BLaER1 (cell line): ENCODE data around the gene BRD2.

Experiments used
- H3K27ac ChIP-seq: shearing (Covaris generic); formaldehyde crosslinking; 2 replicates; pipeline ENCODE4 v1.8.1; 2022
- H3K27me3 ChIP-seq: shearing (Covaris generic); formaldehyde crosslinking; 2 replicates; pipeline ENCODE4 v1.8.1; 2022
- H3K36me3 ChIP-seq: shearing (Covaris generic); formaldehyde crosslinking; 2 replicates; pipeline ENCODE4 v1.8.1; 2022
- H3K4me1 ChIP-seq: shearing (Covaris generic); formaldehyde crosslinking; 2 replicates; pipeline ENCODE4 v1.8.1; 2022
- H3K4me2 ChIP-seq: shearing (Covaris generic); formaldehyde crosslinking; 2 replicates; pipeline ENCODE4 v1.8.1; 2022
- H3K4me3 ChIP-seq: shearing (Covaris generic); formaldehyde crosslinking; 2 replicates; pipeline ENCODE4 v1.8.1; 2022
- H3K9ac ChIP-seq: shearing (Covaris generic); formaldehyde crosslinking; 2 replicates; pipeline ENCODE4 v1.8.1; 2022
- H3K9me3 ChIP-seq: shearing (Covaris generic); formaldehyde crosslinking; 2 replicates; pipeline ENCODE4 v1.8.1; 2022
- H4K20me1 ChIP-seq: shearing (Covaris generic); formaldehyde crosslinking; 2 replicates; pipeline ENCODE4 v1.8.1; 2022
- Cebpa-rat ChIP-seq: shearing (Covaris generic); IDR thresholded peaks from 2 replicates; pipeline ENCODE4 v1.8.1; 2022

Gene BRD2

GRCh38 chr6:32947552-32948465 lies 20.6 kb upstream of the BRD2 start:
- Histone ChIP-seq H3K9ac (no peak overlapping the region), H3K36me3 (peaks cover 30% of the 10 kb centered on the region), H3K9me3 (no peaks in the 10 kb centered on the region), H3K4me3 (no peak overlapping the region), H3K27ac (no peak overlapping the region), H3K4me1 (peaks cover 82% of the 10 kb centered on the region), H4K20me1 (peaks cover 23% of the 10 kb centered on the region; the same call in 1 of the 2 replicates), H3K27me3 (no peaks in the 10 kb centered on the region), H3K4me2 (0 out of 2 replicates have a peak overlapping the region, but pooled peaks have one; percentile 0)
- TF ChIP-seq Cebpa-rat, result no peak

DNA sequence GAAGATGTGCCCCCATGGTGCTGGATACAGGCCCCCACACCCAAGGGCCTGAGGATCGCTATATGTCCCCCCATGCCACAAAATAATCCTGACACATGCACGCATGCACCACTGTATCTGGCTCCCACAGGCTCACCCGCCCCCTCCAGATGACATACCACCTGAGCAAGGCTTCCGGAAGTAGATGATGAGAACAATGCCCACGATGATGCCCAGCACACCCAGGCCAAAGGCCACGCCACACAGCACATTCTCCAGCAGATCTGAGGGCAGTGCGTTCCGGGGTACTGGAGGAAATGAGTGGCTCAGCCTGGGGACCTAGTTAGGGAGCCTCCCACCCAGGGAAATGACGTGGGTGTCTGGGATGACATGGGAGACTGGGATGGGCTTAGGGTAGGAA lies 19.3 kb upstream of the BRD2 start:
- H3K4me1 ChIP-seq, result peaks cover 79% of the 10 kb centered on the region

DNA sequence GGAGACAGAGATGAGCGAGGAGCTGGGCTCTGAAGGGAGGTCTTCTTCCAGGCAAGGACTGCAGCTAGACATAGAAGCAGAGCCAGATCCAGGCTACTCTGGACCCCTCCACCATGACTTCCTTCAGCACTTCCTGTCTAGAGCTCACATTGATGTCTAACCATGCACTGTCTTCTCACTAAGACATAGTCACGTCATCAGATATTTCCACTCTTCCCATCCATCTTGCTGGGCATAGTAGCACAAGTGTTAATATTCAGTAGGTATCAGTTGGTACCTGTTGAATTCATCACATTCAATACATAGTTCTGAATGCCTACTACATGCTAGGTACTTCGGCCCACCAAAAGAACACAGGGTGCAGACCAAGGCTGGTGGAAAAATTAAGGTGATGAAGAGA lies 18.4 kb upstream of the BRD2 start:
- no peak overlapping the region for H3K9ac ChIP-seq
- H3K9me3 ChIP-seq, result no peaks in the 10 kb centered on the region
- H3K36me3 ChIP-seq, result peaks cover 30% of the 10 kb centered on the region
- H3K27me3 ChIP-seq, result no peaks in the 10 kb centered on the region
- no peak for TF ChIP-seq Cebpa-rat
- H3K4me3 ChIP-seq, result no peak overlapping the region
- peaks cover 81% of the 10 kb centered on the region for H3K4me1 ChIP-seq
- peak overlapping the region; percentile 88 for H3K4me2 ChIP-seq
- H4K20me1 ChIP-seq, result peaks cover 23% of the 10 kb centered on the region; the same call in 1 of the 2 replicates
- peak overlapping the region; percentile 15; the same call in 1 of the 2 replicates for H3K27ac ChIP-seq

More for the DNA sequence above, 19.3 kb upstream of the BRD2 start:
- H3K9ac ChIP-seq, result no peak overlapping the region
- H3K36me3 ChIP-seq, result peaks cover 30% of the 10 kb centered on the region
- no peaks in the 10 kb centered on the region for H3K9me3 ChIP-seq
- no peak for TF ChIP-seq Cebpa-rat
- peak overlapping the region; percentile 88; the same call in 1 of the 2 replicates for H3K4me2 ChIP-seq
- no peaks in the 10 kb centered on the region for H3K27me3 ChIP-seq
- H3K4me3 ChIP-seq, result no peak overlapping the region
- no peak overlapping the region for H3K27ac ChIP-seq
- peaks cover 23% of the 10 kb centered on the region; the same call in 1 of the 2 replicates for H4K20me1 ChIP-seq

DNA sequence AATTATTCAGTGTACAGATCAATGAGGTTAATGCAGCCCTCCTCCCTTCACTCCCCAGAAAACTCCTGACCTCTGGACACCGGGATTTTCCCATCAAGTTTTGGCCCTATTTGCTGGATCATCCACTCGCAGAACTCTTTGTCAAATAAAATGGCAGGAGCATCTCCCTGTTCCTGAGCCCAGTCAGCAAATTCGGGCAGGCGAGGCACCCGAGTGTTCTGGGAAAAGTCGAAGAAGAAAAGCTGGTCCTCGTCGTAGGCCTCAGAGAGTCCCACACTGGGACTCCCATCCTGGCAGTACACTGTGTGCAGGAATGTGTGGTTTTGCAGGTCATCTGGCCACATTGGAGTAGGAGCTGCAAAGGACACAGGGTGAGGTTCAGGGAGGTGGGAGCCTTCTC lies 17.9 kb upstream of the BRD2 start:
- H3K9ac ChIP-seq, result no peak overlapping the region
- H3K27me3 ChIP-seq, result no peaks in the 10 kb centered on the region
- H3K4me2 ChIP-seq, result peak overlapping the region; percentile 88
- peak overlapping the region; percentile 47; the same call in 1 of the 2 replicates for H3K27ac ChIP-seq
- H3K4me1 ChIP-seq, result peaks cover 81% of the 10 kb centered on the region
- H3K36me3 ChIP-seq, result peaks cover 30% of the 10 kb centered on the region
- no peak overlapping the region for H3K4me3 ChIP-seq
- no peaks in the 10 kb centered on the region for H3K9me3 ChIP-seq
- peaks cover 23% of the 10 kb centered on the region; the same call in 1 of the 2 replicates for H4K20me1 ChIP-seq
- TF ChIP-seq Cebpa-rat, result no peak

DNA sequence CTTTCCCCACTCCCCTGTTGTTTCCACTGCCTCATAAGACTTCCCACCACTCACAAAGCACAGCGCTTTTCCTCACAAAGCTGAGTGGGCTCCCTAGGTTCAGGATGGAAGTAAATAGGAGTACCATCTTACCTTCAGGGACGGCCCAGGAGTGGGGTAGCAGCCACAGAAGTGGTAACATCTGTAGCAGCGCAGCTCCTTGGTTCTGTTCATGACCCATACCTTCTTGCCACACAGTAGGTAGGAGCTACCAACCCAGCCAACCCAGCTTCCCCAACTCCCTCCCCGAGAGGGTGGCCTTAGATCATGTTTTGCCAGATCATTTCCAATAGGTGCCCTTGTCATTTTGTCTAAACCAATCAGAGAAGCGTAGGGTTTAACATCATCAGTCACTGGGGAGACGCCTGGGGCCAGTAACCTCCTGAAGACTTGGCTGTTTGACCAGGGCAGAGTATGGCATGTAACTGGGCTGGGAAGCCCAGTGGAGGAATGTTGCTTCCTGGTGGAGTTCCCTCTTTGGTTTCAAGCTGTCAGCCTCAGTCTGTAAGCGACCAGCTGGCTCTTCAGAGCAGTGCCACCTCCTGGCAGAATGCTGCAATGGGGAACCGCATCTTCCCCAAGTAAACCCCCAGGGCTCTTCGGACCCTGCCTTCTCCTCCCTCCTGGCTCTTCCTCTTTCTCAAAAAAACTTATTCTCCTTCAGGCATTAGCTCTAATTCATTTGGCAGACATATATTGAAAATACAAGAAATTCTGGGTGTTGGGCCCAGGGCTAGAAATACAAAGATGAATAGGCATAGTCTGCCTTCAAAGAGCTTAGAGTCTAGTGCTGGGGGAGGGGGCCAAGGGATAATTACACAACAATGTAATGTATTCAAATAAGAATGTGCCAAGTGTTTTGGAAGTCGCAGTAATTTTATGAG lies 15.3 kb upstream of the BRD2 start, which contains the start of gene HLA-DMA:
Gene HLA-DMA (minus strand): TSS at position 281 of the 923 bp plus-strand sequence. CDS start 61 bp downstream, at position 220.
- peak within 1 kb of the TSS; percentile 86 for H3K27ac ChIP-seq
- peaks cover 26% of the 10 kb centered on the region for H3K36me3 ChIP-seq
- H3K4me1 ChIP-seq, result peaks cover 80% of the 10 kb centered on the region
- H3K9me3 ChIP-seq, result no peaks in the 10 kb centered on the region
- H4K20me1 ChIP-seq, result peaks cover 23% of the 10 kb centered on the region; the same call in 1 of the 2 replicates
- H3K4me3 ChIP-seq, result peak within 1 kb of the TSS; percentile 69
- peak within 1 kb of the TSS; percentile 88 for H3K4me2 ChIP-seq
- no peaks in the 10 kb centered on the region for H3K27me3 ChIP-seq
- peak within 1 kb of the TSS; percentile 83 for H3K9ac ChIP-seq
- TF ChIP-seq Cebpa-rat, result no peak

- peak overlapping the region; percentile 88 for H3K4me2 ChIP-seq
- peak overlapping the region; percentile 86 for H3K27ac ChIP-seq
- H3K4me1 ChIP-seq, result peaks cover 73% of the 10 kb centered on the region
- H4K20me1 ChIP-seq, result peaks cover 18% of the 10 kb centered on the region; the same call in 1 of the 2 replicates
- H3K27me3 ChIP-seq, result no peaks in the 10 kb centered on the region
- H3K9ac ChIP-seq, result no peak overlapping the region
- H3K9me3 ChIP-seq, result no peaks in the 10 kb centered on the region
- H3K36me3 ChIP-seq, result peaks cover 20% of the 10 kb centered on the region
- no peak overlapping the region for H3K4me3 ChIP-seq
- no peak for TF ChIP-seq Cebpa-rat
These were observed 14.6 kb upstream of the BRD2 start for GRCh38 chr6:32953775-32954174.

- Histone ChIP-seq H3K27me3 (no peaks in the 10 kb centered on the region), H3K9ac (no peak overlapping the region), H3K36me3 (peaks cover 15% of the 10 kb centered on the region), H3K9me3 (no peaks in the 10 kb centered on the region), H3K4me2 (peak overlapping the region; percentile 11; the same call in 1 of the 2 replicates), H3K4me1 (peaks cover 68% of the 10 kb centered on the region), H4K20me1 (peaks cover 13% of the 10 kb centered on the region; the same call in 1 of the 2 replicates), H3K4me3 (no peak overlapping the region), H3K27ac (no peak overlapping the region)
- TF ChIP-seq Cebpa-rat, result no peak
These were observed 14.1 kb upstream of the BRD2 start for GRCh38 chr6:32954267-32954666.

GRCh38 chr6:32954986-32955802 lies 13.2 kb upstream of the BRD2 start:
- TF ChIP-seq Cebpa-rat, result no peak
- no peaks in the 10 kb centered on the region for H3K27me3 ChIP-seq
- H3K36me3 ChIP-seq, result peaks cover 5% of the 10 kb centered on the region
- no peak overlapping the region for H3K9ac ChIP-seq
- peaks cover 58% of the 10 kb centered on the region for H3K4me1 ChIP-seq
- H3K9me3 ChIP-seq, result no peaks in the 10 kb centered on the region
- no peak overlapping the region for H3K27ac ChIP-seq
- no peak overlapping the region for H3K4me3 ChIP-seq
- peaks cover 4% of the 10 kb centered on the region; the same call in 1 of the 2 replicates for H4K20me1 ChIP-seq
- H3K4me2 ChIP-seq, result peak overlapping the region; percentile 49
